ENCODE results near the gene C9orf152. TPM values are rescaled to one million over a fixed set of nuclear protein-coding genes. Genes with fewer than 3 reads are reported as not detected.

C9orf152 gene
- total and polyA plus RNA-seq, 2 of the 13 experiments (the other 11 are each of a cell fraction or from before 2014, with no cell fraction given) = 0.24 to 0.48 TPM

DNA sequence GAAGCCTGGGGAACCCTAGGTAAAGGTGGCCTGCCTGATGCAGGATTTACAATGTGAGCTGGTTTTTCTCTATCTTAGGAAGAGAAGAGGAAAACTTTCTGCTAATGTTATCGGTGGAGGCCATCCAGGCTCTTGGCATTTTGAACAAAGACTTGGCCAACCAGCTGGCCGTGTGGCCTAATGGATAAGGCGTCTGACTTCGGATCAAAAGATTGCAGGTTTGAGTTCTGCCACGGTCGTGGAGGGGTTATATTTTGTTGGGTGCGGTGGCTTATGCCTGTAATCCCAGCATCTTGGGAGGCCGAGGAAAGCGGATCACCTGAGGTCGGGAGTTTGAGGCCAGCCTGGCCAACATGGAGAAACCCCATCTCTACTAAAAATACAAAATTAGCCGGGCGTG is 9.6 kb downstream of the C9orf152 start:
- no peak overlapping the region for H3K4me3 ChIP-seq (replicated peaks in 1 of 3; ENCODE audit: insufficient read depth in 1 of 3, low read depth in 2 of 3, low read length in 3 of 3)
- intact Hi-C loops (cut with micrococcal nuclease; ENCODE audit: unreplicated experiment) = loop anchor here (2.0 kb wide), 1 partner anchor 16 kb away; no protein-coding TSS in a partner anchor
- BruUV-seq (replicated peaks) = no TSS peak
- H2AFZ ChIP-seq (ENCODE audit: low read length) = no peak overlapping the region
- H3K9me3 ChIP-seq (ENCODE audit: low read length) = no peaks in the 10 kb centered on the region
- peaks cover 68% of the 10 kb centered on the region for H3K4me1 ChIP-seq (ENCODE audit: insufficient read depth, low read length)
- in situ Hi-C loops (cut with HindIII; ENCODE audit: extremely low pct_ligation_motif_present, low pct_unique_long_range_greater_than_20kb) = no loop called here
- ChIA-PET POLR2A (interaction anchor here (0.7 to 1.5 kb wide), 7 partner anchors 9 to 71 kb away, joined by 3 to 10 read pairs (median 4); partner anchors contain the start of gene TXN), CTCF (ENCODE audit: low intra/inter-chr PET ratio, low total read pairs) (interaction anchor here (1.8 kb wide), 1 partner anchor 15 kb away, joined by 11 read pairs; no protein-coding TSS in a partner anchor)
- H3K9ac ChIP-seq (ENCODE audit: insufficient read depth, low read depth, low read length) = peak overlapping the region; percentile 59
- H3K4me2 ChIP-seq (ENCODE audit: low read depth, low read length) = peak overlapping the region; percentile 51
- no peaks in the 10 kb centered on the region for H3K36me3 ChIP-seq (replicated peaks in 1 of 2; ENCODE audit: control insufficient read depth in 1 of 2, insufficient read depth in 2 of 2, low read length in 2 of 2)
- WGBS (ENCODE audit: low lambda C conversion rate) = 90% methylated on average over 9 of the region's 12 CpGs
- H3K79me2 ChIP-seq (ENCODE audit: insufficient read depth, low read length) = no peaks in the 10 kb centered on the region
- H3K27me3 ChIP-seq (ENCODE audit: control insufficient read depth in 1 of 2, insufficient read depth in 2 of 2, low read length in 2 of 2) = no peaks in the 10 kb centered on the region
- no peak for TF ChIP-seq ZFYVE20 (CRISPR knock-in tag; IDR thresholded peaks at IDR 0.05; ENCODE audit: borderline replicate concordance, low read depth)
- no peak for TF ChIP-seq ZNF333 (CRISPR knock-in tag; IDR thresholded peaks at IDR 0.05; ENCODE audit: borderline replicate concordance)
- TF ChIP-seq CCDC6 (CRISPR knock-in tag; IDR thresholded peaks at IDR 0.05) = 0 out of 2 replicates have a peak, but pooled peaks have one; percentile 6
- TF ChIP-seq BORCS8-MEF2B (CRISPR knock-in tag; IDR thresholded peaks at IDR 0.05) = no peak
- TF ChIP-seq ZNF501 (CRISPR knock-in tag; IDR thresholded peaks at IDR 0.05) = peak; percentile 39; the same call in 1 of the 2 replicates
- TF ChIP-seq ZNF264 (CRISPR knock-in tag; IDR thresholded peaks at IDR 0.05) = no peak
- FAIRE-seq (no peak), ATAC-seq (no peak), DNase-seq (ENCODE audit: low spot score) (no peak)
- H4K20me1 ChIP-seq (ENCODE audit: insufficient read depth, low read length) = no peaks in the 10 kb centered on the region
- peak overlapping the region; percentile 72 for H3K27ac ChIP-seq (ENCODE audit: extremely low read length, insufficient read depth, low read length)

All from HepG2 (cell line).